ENCODE measurements around the gene GNG7. TPM values are rescaled to one million over a fixed set of nuclear protein-coding genes. Genes with fewer than 3 reads are reported as not detected.

GNG7 gene
- total RNA-seq, 2 donors from 2014 or later, result 8.7 to 22.9 TPM

DNA sequence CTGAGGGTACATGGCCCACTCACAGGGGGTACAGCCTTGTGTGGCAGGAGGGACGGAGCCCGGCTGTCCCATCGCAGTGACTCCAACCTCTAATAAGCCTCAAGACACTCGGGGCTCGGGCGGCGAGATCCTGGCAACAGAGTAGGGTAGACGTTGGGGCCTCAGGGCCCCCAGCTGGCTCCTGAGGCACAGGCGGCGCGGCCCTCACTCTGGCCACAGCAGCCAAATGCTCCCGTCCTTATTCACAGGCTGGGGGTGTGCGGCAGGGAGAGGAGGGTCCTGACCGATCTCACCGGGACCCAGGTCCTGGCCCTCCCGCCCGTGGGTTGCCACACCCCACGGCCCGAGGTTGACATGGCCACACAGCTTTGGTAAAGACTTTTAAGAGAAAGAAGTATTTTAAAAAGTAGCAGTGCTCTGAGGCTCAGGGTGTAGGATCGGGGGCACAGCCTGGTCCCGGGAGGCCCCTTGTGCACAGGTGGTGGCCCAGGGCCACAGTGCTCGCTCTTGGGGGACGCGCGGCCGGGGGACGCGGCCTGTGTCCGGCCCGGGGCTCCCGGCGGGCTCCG is 29.7 kb upstream of the GNG7 start:
- Histone ChIP-seq H3K27me3 (replicated peaks; ENCODE audit: insufficient read depth) (no peaks in the 10 kb centered on the region), H3K4me1 (replicated peaks) (no peaks in the 10 kb centered on the region), H3K27ac (no peak overlapping the region), H3K4me3 (no peak overlapping the region), H3K9me3 (no peaks in the 10 kb centered on the region), H3K36me3 (peaks cover 0 to 5% of the 10 kb centered on the region in 2 donors)
- TF ChIP-seq CTCF (IDR thresholded peaks at IDR 0.05), result no peak
- no peak for TF ChIP-seq POLR2A (IDR thresholded peaks at IDR 0.05)
- no peak for TF ChIP-seq POLR2AphosphoS5 (IDR thresholded peaks at IDR 0.05)
- no peak for DNase-seq (ENCODE audit: low spot score)
- WGBS, result 95% methylated on average over 33 of the region's 33 CpGs
- intact Hi-C loops (cut with DNase I), result no loop called here

GRCh38 chr19:2731181-2731995 is 28.9 kb upstream of the GNG7 start:
- DNase-seq (ENCODE audit: low spot score), result no peak
- Histone ChIP-seq H3K4me1 (replicated peaks) (no peaks in the 10 kb centered on the region), H3K4me3 (no peak overlapping the region), H3K9me3 (no peaks in the 10 kb centered on the region), H3K36me3 (peaks cover 0 to under 1% of the 10 kb centered on the region in 2 donors), H3K27ac (no peak overlapping the region), H3K27me3 (replicated peaks; ENCODE audit: insufficient read depth) (no peaks in the 10 kb centered on the region)
- intact Hi-C loops (cut with DNase I), result no loop called here
- 87% methylated on average over 41 of the region's 41 CpGs for WGBS
- TF ChIP-seq POLR2AphosphoS5 (IDR thresholded peaks at IDR 0.05) (no peak), POLR2A (IDR thresholded peaks at IDR 0.05) (no peak), CTCF (IDR thresholded peaks at IDR 0.05) (no peak)

GRCh38 chr19:2729943-2730818 is 27.7 kb upstream of the GNG7 start:
- TF ChIP-seq POLR2A (IDR thresholded peaks at IDR 0.05), result no peak
- no peak for TF ChIP-seq POLR2AphosphoS5 (IDR thresholded peaks at IDR 0.05)
- no peak overlapping the region for H3K4me3 ChIP-seq
- H3K36me3 ChIP-seq, result no peaks in the 10 kb centered on the region
- no peak for DNase-seq (ENCODE audit: low spot score)
- no peak overlapping the region for H3K27ac ChIP-seq
- no peaks in the 10 kb centered on the region for H3K9me3 ChIP-seq
- H3K4me1 ChIP-seq (replicated peaks), result no peaks in the 10 kb centered on the region
- no peaks in the 10 kb centered on the region for H3K27me3 ChIP-seq (replicated peaks; ENCODE audit: insufficient read depth)
- intact Hi-C loops (cut with DNase I), result no loop called here
- WGBS, result 89% methylated on average over 26 of the region's 26 CpGs

GRCh38 chr19:2728783-2729387 is 26.4 kb upstream of the GNG7 start:
- DNase-seq (ENCODE audit: low spot score), result no peak
- Histone ChIP-seq H3K4me1 (replicated peaks) (no peaks in the 10 kb centered on the region), H3K4me3 (no peak overlapping the region), H3K9me3 (no peaks in the 10 kb centered on the region), H3K27me3 (replicated peaks; ENCODE audit: insufficient read depth) (no peaks in the 10 kb centered on the region), H3K27ac (no peak overlapping the region), H3K36me3 (no peaks in the 10 kb centered on the region)
- intact Hi-C loops (cut with DNase I), result no loop called here
- WGBS, result 84% methylated on average over 23 of the region's 23 CpGs
- TF ChIP-seq POLR2A (IDR thresholded peaks at IDR 0.05), result no peak
- TF ChIP-seq CTCF (IDR thresholded peaks at IDR 0.05), result no peak
- TF ChIP-seq POLR2AphosphoS5 (IDR thresholded peaks at IDR 0.05), result no peak

GRCh38 chr19:2727640-2727944 is 25.1 kb upstream of the GNG7 start:
- no peak overlapping the region for H3K4me3 ChIP-seq
- no peaks in the 10 kb centered on the region for H3K27me3 ChIP-seq (replicated peaks; ENCODE audit: insufficient read depth)
- no peaks in the 10 kb centered on the region for H3K36me3 ChIP-seq
- H3K9me3 ChIP-seq, result no peaks in the 10 kb centered on the region
- no peak overlapping the region for H3K27ac ChIP-seq
- no peak for DNase-seq (ENCODE audit: low spot score)
- no peaks in the 10 kb centered on the region for H3K4me1 ChIP-seq (replicated peaks)
- TF ChIP-seq POLR2A (IDR thresholded peaks at IDR 0.05), result no peak
- TF ChIP-seq POLR2AphosphoS5 (IDR thresholded peaks at IDR 0.05), result no peak
- no peak for TF ChIP-seq CTCF (IDR thresholded peaks at IDR 0.05)
- intact Hi-C loops (cut with DNase I), result no loop called here
- 51% methylated on average over 15 of the region's 16 CpGs for WGBS
